Nucleus accumbens (tissue), 56 donors: ENCODE data around the gene FOSL1.
A peak's percentile ranks its signal among the peaks of the same experiment; 100 is the strongest.

Source experiments
- DNase-seq, 56 donors: peaks; one replicate each; lab custom pipeline; 2025; lab: John Stamatoyannopoulos, UW

The FOSL1 gene

GRCh38 chr11:65900125-65900898, at the start of gene FOSL1:
TSS of gene FOSL1 (minus strand) at chr11:65900388. CDS start at chr11:65900339, 49 bp downstream.
- DNase-seq: peak in 45 of 56 donors; percentile 15 to 95 (median 50)

- no peak for DNase-seq
Measured at GRCh38 chr11:65947603-65948125, 47.5 kb upstream of the FOSL1 start.

GRCh38 chr11:65947133-65947532, 46.9 kb upstream of the FOSL1 start:
- DNase-seq: no peak

- DNase-seq: no peak
Measured at GRCh38 chr11:65946655-65947054, 46.5 kb upstream of the FOSL1 start.

- no peak for DNase-seq
Measured at GRCh38 chr11:65945941-65946558, 45.9 kb upstream of the FOSL1 start.

GRCh38 chr11:65945430-65945911, 45.3 kb upstream of the FOSL1 start, which contains the start of gene TSGA10IP:
TSS of gene TSGA10IP (plus strand) at chr11:65945480. CDS start at chr11:65945676, 196 bp downstream.
- no peak for DNase-seq

- DNase-seq: no peak
Measured at GRCh38 chr11:65944767-65945166, 44.6 kb upstream of the FOSL1 start.

- DNase-seq: no peak
Measured at GRCh38 chr11:65944191-65944590, 44.0 kb upstream of the FOSL1 start.

- no peak for DNase-seq
Measured at GRCh38 chr11:65942531-65942930, 42.3 kb upstream of the FOSL1 start.

- DNase-seq: no peak
Measured at GRCh38 chr11:65941720-65942310, 41.6 kb upstream of the FOSL1 start.

- no peak for DNase-seq
Measured at GRCh38 chr11:65937766-65938165, 37.6 kb upstream of the FOSL1 start.

- DNase-seq: no peak
Measured at GRCh38 chr11:65934014-65934413, 33.8 kb upstream of the FOSL1 start.

- DNase-seq: no peak
Measured at GRCh38 chr11:65932558-65932919, 32.4 kb upstream of the FOSL1 start.

- DNase-seq: no peak
Measured at GRCh38 chr11:65931773-65932557, 31.8 kb upstream of the FOSL1 start.

GRCh38 chr11:65928667-65929066, 28.5 kb upstream of the FOSL1 start:
- DNase-seq: no peak

GRCh38 chr11:65927904-65928397, 27.8 kb upstream of the FOSL1 start:
- DNase-seq: peak in 2 of 56 donors; percentile 5 to 36

- no peak for DNase-seq
Measured at GRCh38 chr11:65925397-65925796, 25.2 kb upstream of the FOSL1 start.

- DNase-seq: no peak
Measured at GRCh38 chr11:65922565-65922964, 22.4 kb upstream of the FOSL1 start.

- DNase-seq: no peak
Measured at GRCh38 chr11:65921876-65922275, 21.7 kb upstream of the FOSL1 start.

- DNase-seq: no peak
Measured at GRCh38 chr11:65921033-65921555, 20.9 kb upstream of the FOSL1 start.
